AG04449 (cell line): ENCODE measurements around the gene ZP4.

Experiments used
- CTCF ChIA-PET: fragments of 350-600 bp; formaldehyde crosslinking; extraction: SDS; loops from one replicate; lab custom pipeline; 2021; ENCODE audit warnings: antibody characterized with exemption; lab: Yijun Ruan, JAX
- POLR2A ChIA-PET: fragments of 400-600, 350-600 bp; formaldehyde crosslinking; extraction: SDS; loops from one replicate; lab custom pipeline; 2020; ENCODE audit warnings: antibody characterized with exemption, inconsistent platforms; lab: Yijun Ruan, JAX
- DNase-seq: peaks from one replicate; pipeline ENCODE4 v3.0.0-alpha.2; 2010; ENCODE audit warnings: low read depth, low spot score
- H3K4me3 ChIP-seq: 2 replicates; pipeline ENCODE4 v1.5.1; 2011; ENCODE audit warnings: low read depth, mild to moderate bottlenecking, control low read depth, low read length
- TF ChIP-seq, protein P1 (sequence below): IDR thresholded peaks from one replicate; pipeline ENCODE4 v1.5.1; 2011; ENCODE audit warnings: mild to moderate bottlenecking, moderate library complexity, low read length, control low read depth, inconsistent platforms; ENCODE audit not compliant: insufficient read depth; ENCODE audit errors: missing control alignments

ZP4 gene

DNA sequence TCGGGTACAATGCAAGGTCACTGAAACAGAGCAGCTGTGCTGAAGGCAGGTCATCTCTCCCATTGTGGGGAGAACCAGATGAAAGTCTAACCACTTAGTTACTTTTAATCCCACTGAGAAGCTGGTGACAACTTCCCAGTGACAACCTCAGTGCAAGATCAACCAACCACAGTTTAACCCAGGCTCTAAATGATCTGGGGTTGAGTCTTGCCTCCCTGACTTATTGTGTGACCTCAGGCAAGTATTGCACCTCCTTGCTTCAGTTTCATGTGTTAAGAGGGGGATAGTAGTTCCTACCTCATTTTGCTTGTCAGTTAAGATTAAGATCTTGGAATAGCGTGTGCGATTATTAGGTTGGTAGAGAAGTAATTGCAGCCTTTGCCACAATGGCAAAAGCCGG, 3.2 kb downstream of the ZP4 start:
- H3K4me3 ChIP-seq = no peak overlapping the region
- POLR2A ChIA-PET = no interaction called here
- TF ChIP-seq, protein P1, sequence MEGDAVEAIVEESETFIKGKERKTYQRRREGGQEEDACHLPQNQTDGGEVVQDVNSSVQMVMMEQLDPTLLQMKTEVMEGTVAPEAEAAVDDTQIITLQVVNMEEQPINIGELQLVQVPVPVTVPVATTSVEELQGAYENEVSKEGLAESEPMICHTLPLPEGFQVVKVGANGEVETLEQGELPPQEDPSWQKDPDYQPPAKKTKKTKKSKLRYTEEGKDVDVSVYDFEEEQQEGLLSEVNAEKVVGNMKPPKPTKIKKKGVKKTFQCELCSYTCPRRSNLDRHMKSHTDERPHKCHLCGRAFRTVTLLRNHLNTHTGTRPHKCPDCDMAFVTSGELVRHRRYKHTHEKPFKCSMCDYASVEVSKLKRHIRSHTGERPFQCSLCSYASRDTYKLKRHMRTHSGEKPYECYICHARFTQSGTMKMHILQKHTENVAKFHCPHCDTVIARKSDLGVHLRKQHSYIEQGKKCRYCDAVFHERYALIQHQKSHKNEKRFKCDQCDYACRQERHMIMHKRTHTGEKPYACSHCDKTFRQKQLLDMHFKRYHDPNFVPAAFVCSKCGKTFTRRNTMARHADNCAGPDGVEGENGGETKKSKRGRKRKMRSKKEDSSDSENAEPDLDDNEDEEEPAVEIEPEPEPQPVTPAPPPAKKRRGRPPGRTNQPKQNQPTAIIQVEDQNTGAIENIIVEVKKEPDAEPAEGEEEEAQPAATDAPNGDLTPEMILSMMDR = no peak
- CTCF ChIA-PET = no interaction called here
- DNase-seq = no peak

DNA sequence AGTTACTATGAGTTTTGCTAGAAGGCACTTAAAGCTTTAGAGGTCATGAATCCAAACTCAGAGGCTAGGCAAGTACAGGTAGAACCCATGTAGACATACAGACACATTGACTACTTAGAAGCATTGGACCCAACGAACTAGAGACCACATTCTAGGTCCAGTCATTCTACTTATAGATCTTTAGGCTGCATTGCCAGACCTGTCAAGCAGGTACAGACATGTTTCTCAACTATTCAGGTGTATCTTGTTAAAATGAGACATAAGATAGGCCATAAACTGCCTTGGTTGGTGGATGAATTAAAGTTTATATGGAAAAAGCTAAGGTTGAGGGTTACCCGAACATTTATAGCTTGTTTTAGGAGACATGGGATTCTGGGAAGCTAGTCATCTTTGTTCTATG, 6.5 kb downstream of the ZP4 start:
- H3K4me3 ChIP-seq = no peak overlapping the region
- no peak for DNase-seq
- CTCF ChIA-PET = no interaction called here
- TF ChIP-seq, protein P1 = no peak
- POLR2A ChIA-PET = no interaction called here

DNA sequence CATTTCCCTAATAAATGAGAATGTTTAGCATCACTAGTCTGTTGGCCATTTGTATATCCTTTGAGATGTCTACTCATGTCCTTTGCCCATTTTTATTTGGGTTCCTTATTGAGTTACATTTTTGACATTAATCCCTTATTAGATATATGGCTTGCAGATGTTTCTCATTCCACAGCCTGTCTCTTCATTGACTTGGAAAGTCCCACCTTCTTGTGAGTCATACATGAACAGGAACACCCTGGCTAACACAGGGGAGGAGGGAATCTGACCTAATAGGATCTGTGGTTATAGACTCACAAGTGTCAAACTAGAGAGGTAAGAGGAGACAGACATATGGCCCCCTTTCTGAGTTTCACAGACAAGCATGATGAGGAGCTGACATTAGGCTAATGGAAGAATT, 11.5 kb downstream of the ZP4 start:
- TF ChIP-seq, protein P1 = no peak
- no peak for DNase-seq
- ChIA-PET POLR2A (no interaction called here), CTCF (no interaction called here)
- H3K4me3 ChIP-seq = no peak overlapping the region

DNA sequence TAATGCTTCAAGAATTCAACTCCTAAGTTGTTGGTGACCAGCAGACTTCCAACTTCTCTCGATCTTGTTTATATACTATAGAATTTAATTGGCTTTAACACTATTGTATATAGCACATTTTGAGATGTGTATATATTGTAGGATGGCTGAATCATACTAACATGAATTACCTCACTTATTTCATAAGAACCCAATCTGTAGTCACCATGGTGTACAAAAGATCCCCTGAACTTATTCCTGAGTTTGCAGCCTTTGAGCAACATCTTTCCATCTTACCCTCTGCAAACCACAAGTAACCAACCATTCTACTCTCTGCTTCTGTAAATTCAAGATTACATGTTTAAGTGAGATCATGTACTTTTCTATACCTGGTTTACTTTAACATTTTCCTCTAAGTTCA, 12.3 kb downstream of the ZP4 start:
- POLR2A ChIA-PET = no interaction called here
- no peak for DNase-seq
- TF ChIP-seq, protein P1 = no peak
- CTCF ChIA-PET = no interaction called here
- no peak overlapping the region for H3K4me3 ChIP-seq

DNA sequence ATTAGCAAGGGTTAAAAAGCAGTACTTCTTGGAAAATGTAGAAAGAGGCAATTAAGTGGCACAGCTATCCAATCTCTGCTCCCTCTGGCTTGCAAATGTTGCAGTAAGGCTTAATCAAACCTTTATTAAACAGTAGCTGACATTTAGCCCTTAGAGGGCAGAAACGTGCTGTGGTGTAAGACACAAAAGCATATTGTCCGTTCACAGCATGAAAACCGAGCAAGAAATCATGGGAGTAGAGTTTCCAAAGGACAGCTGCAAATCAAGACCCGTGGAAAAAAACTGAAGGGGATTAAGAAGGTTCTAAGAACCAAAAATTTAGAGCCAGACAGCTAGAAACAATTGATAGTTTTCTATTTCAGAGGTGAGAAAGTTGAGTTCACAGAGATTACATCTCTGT, 13.1 kb downstream of the ZP4 start:
- H3K4me3 ChIP-seq = no peak overlapping the region
- DNase-seq = no peak
- ChIA-PET CTCF (no interaction called here), POLR2A (no interaction called here)
- TF ChIP-seq, protein P1 = no peak

DNA sequence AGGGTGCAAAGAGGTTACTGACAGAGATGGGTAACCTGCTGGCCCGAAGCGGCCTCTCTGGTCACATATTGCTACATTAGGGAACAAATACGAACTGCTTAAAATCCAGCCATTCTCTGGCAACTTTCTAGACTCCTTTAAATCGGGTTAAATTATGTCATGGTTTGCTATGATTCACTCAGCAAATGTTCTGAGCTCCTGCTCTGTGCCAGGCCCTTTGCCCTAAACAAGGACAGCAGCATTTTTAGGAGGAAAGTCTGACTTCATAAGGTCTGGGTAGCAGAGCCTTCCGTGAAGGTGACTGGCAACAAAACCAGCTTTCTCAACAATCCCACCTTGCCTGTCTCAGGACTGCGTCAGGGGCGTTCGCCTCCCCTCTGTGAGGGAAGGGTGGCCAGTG, 15.4 kb downstream of the ZP4 start:
- TF ChIP-seq, protein P1 = no peak
- DNase-seq = no peak
- no peak overlapping the region for H3K4me3 ChIP-seq
- ChIA-PET POLR2A (no interaction called here), CTCF (no interaction called here)
